ENCODE data around the gene EIF6. TPM values are rescaled to one million over a fixed set of nuclear protein-coding genes. Genes with fewer than 3 reads are reported as not detected.

The EIF6 gene
- total and polyA plus RNA-seq, 12 donors, result 56.7 to 263 (median 114) TPM

DNA sequence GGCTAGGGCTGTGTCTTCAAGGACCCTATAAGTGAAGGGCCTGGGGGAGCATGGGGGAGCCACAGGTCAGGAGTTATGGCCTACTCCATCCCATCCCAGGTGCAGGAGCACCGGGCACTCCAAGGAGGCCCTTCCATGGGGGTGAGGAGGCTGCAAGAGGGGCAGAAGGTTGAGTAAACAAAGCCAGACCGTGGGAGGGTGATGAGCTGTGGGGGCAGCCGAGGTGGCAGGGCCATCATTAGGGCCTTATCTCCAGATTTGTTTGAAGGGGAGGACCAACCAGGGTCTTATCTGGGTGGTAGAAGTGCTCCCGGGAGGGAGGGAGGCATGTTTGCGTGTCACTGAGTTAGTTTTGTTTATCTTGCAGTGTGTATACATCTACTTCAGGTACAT is 9.7 kb upstream of the EIF6 start:
- H3K9me3 ChIP-seq (replicated peaks in 1 of 3), result no peaks in the 10 kb centered on the region
- intact Hi-C loops (cut with DNase I), result no loop called here
- H3K36me3 ChIP-seq (replicated peaks in 1 of 2), result no peaks in the 10 kb centered on the region
- WGBS, 4 donors, result 55 to 59% (median 59%) methylated on average over 3 to 5 of the region's 5 CpGs
- H3K27ac ChIP-seq, result no peak overlapping the region
- no peaks in the 10 kb centered on the region for H3K4me1 ChIP-seq (replicated peaks in 1 of 2)
- H3K4me3 ChIP-seq, result no peak overlapping the region
- no peaks in the 10 kb centered on the region for H3K27me3 ChIP-seq
- TF ChIP-seq, protein P1, sequence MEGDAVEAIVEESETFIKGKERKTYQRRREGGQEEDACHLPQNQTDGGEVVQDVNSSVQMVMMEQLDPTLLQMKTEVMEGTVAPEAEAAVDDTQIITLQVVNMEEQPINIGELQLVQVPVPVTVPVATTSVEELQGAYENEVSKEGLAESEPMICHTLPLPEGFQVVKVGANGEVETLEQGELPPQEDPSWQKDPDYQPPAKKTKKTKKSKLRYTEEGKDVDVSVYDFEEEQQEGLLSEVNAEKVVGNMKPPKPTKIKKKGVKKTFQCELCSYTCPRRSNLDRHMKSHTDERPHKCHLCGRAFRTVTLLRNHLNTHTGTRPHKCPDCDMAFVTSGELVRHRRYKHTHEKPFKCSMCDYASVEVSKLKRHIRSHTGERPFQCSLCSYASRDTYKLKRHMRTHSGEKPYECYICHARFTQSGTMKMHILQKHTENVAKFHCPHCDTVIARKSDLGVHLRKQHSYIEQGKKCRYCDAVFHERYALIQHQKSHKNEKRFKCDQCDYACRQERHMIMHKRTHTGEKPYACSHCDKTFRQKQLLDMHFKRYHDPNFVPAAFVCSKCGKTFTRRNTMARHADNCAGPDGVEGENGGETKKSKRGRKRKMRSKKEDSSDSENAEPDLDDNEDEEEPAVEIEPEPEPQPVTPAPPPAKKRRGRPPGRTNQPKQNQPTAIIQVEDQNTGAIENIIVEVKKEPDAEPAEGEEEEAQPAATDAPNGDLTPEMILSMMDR (IDR thresholded peaks at IDR 0.05), result no peak
- no peak for TF ChIP-seq POLR2A (IDR thresholded peaks at IDR 0.05)
- DNase-seq, result no peak

DNA sequence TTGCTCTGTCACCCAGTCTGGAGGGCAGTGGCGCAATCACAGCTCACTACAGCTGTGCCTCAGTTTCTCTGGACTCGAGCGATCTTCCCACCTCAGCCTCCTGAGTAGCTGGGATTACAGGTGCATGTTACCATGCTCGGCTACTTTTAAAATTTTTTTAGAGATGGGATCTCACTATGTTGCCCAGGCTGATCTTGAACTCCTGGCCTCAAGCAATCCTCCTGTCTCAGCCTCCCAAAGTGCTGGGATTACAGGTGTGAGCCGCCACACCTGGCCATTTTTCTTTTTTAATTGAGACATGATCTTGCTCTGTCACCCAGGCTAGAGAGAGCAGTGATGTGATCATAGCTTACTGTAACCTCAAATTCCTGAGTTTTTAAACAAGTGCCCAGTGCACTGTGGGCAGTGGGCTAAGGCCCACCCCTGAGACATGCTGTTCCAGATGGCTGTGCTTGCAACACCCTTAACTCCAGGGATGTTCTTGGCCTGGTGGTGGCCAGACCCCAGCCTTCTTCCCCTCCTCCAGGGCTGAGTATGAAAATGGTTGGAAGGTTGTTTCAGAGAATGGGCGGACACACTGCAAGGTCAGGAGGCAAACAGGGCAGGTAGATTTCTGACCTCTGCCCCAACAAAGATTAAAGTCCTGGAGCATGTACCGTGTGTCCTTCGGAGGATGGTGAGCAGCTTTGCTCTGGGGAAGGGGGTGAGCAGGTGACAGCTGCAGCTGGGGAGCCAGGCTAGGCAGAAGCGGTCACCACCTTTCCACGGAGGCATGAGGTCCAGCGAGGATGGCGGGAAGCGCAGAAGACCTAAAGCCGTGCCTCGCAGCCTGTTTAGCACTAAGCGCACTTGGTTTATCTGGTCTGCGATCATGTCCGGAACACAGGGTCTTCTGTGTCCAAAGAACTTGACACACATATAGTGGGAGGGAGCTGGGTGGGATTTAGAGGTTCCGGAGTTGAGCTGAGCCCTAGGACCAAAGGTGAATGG is 9.0 kb upstream of the EIF6 start:
- intact Hi-C loops (cut with DNase I), result no loop called here
- H3K4me1 ChIP-seq (replicated peaks in 1 of 2), result no peaks in the 10 kb centered on the region
- WGBS, 4 donors, result 89 to 92% (median 90%) methylated on average over 18 to 19 of the region's 19 CpGs
- H3K4me3 ChIP-seq, result no peak overlapping the region
- no peaks in the 10 kb centered on the region for H3K36me3 ChIP-seq (replicated peaks in 1 of 2)
- H3K27ac ChIP-seq, result no peak overlapping the region
- H3K9me3 ChIP-seq (replicated peaks in 1 of 3), result no peaks in the 10 kb centered on the region
- no peak for TF ChIP-seq POLR2A (IDR thresholded peaks at IDR 0.05)
- TF ChIP-seq, protein P1 (IDR thresholded peaks at IDR 0.05), result no peak
- no peaks in the 10 kb centered on the region for H3K27me3 ChIP-seq
- no peak for DNase-seq

DNA sequence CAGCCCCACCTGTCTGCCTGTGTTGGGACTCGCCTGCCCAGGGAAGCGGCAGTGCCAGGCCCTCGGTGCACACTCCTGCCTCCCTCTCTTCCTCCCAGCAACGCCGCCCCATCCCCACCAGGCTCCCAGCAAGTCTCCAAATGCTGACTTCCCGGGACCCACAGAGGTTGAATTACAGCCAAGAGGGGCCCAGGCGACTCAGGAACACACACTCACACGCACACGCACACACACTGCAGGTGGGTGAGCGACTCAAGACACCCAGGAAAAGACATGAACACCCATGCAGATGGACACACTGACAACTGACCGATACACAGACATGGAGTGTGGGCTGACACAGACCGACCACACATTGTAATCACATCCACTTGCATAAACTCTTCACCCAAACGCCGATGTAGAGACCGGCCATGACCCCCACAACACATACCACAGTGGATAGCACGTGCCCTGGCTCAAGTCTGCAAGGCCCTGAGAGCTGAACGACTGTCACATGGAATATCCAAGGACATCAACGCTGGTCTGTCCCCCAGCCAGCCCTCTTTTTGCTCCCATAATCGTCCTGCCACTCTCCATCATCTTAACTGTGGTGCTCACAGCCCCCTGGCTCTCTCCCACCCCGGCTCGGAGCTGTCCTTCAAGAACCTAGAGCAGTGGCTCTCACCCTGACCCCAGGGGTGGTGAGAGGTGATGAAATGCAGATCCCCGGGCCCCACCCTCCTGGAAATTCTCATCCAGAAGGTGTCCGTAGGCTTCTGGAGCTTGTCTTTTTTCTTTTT is 8.1 kb upstream of the EIF6 start:
- no peak for DNase-seq
- WGBS, 4 donors, result 59 to 64% (median 62%) methylated on average over 17 to 23 of the region's 23 CpGs

More for the DNA sequence above, 8.1 kb upstream of the EIF6 start:
- no peaks in the 10 kb centered on the region for H3K9me3 ChIP-seq (replicated peaks in 1 of 3)
- H3K36me3 ChIP-seq (replicated peaks in 1 of 2), result no peaks in the 10 kb centered on the region
- no peaks in the 10 kb centered on the region for H3K4me1 ChIP-seq (replicated peaks in 1 of 2)
- no peak overlapping the region for H3K4me3 ChIP-seq
- TF ChIP-seq, protein P1 (IDR thresholded peaks at IDR 0.05), result no peak
- no peak for TF ChIP-seq POLR2A (IDR thresholded peaks at IDR 0.05)
- no peaks in the 10 kb centered on the region for H3K27me3 ChIP-seq
- no peak overlapping the region for H3K27ac ChIP-seq
- intact Hi-C loops (cut with DNase I), result no loop called here

Data from adrenal gland (tissue), 12 donors.